ENCODE data around the gene STX4.

Gene STX4

GRCh38 chr16:30987581-30988190, 45.7 kb upstream of the STX4 start:
- no peak for DNase-seq (ENCODE audit: low read depth)
- H3K4me3 ChIP-seq (ENCODE audit: low read depth, low read length): no peak overlapping the region
- no peak for TF ChIP-seq CTCF (conservative IDR thresholded peaks at IDR 0.05; ENCODE audit: low read depth, low read length)

- TF ChIP-seq CTCF (conservative IDR thresholded peaks at IDR 0.05; ENCODE audit: low read depth, low read length): no peak
- no peak for DNase-seq (ENCODE audit: low read depth)
- H3K4me3 ChIP-seq (ENCODE audit: low read depth, low read length): no peak overlapping the region
These were observed 43.8 kb upstream of the STX4 start for GRCh38 chr16:30989469-30990047.

GRCh38 chr16:30990105-30990504, 43.3 kb upstream of the STX4 start:
- no peak for TF ChIP-seq CTCF (conservative IDR thresholded peaks at IDR 0.05; ENCODE audit: low read depth, low read length)
- DNase-seq (ENCODE audit: low read depth): no peak

GRCh38 chr16:30991052-30991451, 42.3 kb upstream of the STX4 start:
- no peak overlapping the region for H3K4me3 ChIP-seq (ENCODE audit: low read depth, low read length)
- no peak for TF ChIP-seq CTCF (conservative IDR thresholded peaks at IDR 0.05; ENCODE audit: low read depth, low read length)
- DNase-seq (ENCODE audit: low read depth): no peak

More at GRCh38 chr16:30990105-30990504, 43.3 kb upstream of the STX4 start:
- H3K4me3 ChIP-seq (ENCODE audit: low read depth, low read length): no peak overlapping the region

GRCh38 chr16:30992276-30992780, 41.0 kb upstream of the STX4 start:
- H3K4me3 ChIP-seq (ENCODE audit: low read depth, low read length): no peak overlapping the region
- DNase-seq (ENCODE audit: low read depth): no peak
- no peak for TF ChIP-seq CTCF (conservative IDR thresholded peaks at IDR 0.05; ENCODE audit: low read depth, low read length)

- no peak overlapping the region for H3K4me3 ChIP-seq (ENCODE audit: low read depth, low read length)
- no peak for DNase-seq (ENCODE audit: low read depth)
These were observed 40.2 kb upstream of the STX4 start for GRCh38 chr16:30992931-30993816.

More at GRCh38 chr16:30992931-30993816, 40.2 kb upstream of the STX4 start:
- TF ChIP-seq CTCF (conservative IDR thresholded peaks at IDR 0.05; ENCODE audit: low read depth, low read length): no peak
